Sigmoid colon (tissue), 4 donors: ENCODE measurements around the gene COL2A1.

Source experiments
- EP300 ChIP-seq, 4 donors: sonication (generic); formaldehyde crosslinking; IDR thresholded peaks; one replicate each; pipeline ENCODE4 v1.6.1; 2017; ENCODE audit warnings: antibody characterized with exemption in 4 of 4
- POLR2A ChIP-seq, 2 donors: fragments of 450-650 bp; IDR thresholded peaks; one replicate each; pipeline ENCODE4 v1.6.1; 2016; ENCODE audit warnings: antibody characterized with exemption in 2 of 2, mild to moderate bottlenecking in 2 of 2, moderate library complexity in 2 of 2

DNA sequence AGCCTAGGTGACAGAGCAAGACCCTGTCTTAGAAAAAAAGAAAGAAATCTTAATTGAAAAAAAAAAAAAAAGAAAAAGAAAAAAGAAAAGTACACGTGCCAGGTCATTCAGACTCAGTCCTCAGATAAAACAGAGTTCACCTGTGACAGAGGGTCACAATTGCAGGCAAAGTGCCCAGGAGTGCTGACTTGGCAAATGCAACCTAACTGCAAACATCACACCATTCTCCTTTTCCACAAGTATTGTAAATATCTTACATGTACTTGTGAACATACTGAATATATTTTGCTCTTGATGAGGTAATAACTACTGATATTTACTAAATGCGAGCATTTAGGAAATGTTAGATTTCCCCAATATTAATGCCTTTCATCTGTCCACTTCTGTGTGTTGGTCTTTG lies 9.0 kb upstream of the COL2A1 start:
- TF ChIP-seq EP300 (IDR thresholded peaks at IDR 0.05), result no peak
- TF ChIP-seq POLR2A (IDR thresholded peaks at IDR 0.05), result no peak
